Measurements from ENCODE around the gene TTC28.

DNA sequence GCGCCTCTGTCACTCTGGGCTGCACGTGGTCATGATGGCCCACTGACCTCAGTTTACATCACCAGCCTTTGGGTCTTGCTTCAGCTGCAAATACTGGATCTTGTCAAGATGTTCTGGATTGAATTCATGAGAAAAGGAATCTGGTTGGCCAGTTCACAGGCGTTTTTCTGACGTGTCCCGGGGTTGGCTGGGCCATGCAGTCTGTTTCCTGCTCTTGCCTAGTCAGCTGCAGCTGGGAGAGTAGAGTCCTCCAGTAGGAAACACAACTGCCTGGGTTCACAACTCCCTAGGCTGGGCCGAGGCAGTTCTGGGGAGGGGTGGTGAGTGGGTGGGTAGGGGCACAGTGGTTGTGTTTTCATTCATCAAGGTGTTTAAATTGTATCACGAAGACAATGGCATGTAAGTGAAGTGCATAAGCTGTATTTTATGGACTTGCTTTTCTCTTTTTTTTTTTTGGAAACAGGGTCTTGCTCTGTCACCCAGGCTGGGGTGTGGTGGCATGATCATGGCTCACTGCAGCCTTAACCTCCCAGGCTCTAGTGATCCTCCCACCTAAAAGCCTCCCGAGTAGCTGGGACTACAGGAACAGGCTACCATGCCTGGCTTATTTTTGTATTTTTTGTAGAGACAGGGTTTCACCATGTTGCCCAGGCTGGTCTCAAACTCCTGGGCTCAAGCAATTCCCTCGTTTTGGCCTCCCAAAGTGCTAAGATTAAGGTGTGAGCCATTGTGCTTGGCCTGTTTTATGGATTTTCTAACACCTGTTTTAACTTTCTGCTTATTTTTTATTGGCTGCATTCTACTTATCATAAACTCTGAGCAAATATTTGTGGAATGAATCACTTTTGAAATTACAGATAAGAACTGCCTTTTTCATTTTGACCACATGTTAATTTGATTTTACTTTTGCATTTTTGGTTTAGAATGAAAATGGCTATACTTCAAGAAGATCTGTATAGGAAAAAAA is 706.6 kb downstream of the TTC28 start:
- TF ChIP-seq, protein P1, sequence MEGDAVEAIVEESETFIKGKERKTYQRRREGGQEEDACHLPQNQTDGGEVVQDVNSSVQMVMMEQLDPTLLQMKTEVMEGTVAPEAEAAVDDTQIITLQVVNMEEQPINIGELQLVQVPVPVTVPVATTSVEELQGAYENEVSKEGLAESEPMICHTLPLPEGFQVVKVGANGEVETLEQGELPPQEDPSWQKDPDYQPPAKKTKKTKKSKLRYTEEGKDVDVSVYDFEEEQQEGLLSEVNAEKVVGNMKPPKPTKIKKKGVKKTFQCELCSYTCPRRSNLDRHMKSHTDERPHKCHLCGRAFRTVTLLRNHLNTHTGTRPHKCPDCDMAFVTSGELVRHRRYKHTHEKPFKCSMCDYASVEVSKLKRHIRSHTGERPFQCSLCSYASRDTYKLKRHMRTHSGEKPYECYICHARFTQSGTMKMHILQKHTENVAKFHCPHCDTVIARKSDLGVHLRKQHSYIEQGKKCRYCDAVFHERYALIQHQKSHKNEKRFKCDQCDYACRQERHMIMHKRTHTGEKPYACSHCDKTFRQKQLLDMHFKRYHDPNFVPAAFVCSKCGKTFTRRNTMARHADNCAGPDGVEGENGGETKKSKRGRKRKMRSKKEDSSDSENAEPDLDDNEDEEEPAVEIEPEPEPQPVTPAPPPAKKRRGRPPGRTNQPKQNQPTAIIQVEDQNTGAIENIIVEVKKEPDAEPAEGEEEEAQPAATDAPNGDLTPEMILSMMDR (IDR thresholded peaks at IDR 0.05; ENCODE audit: extremely low read depth in 1 of 2, insufficient read depth in 1 of 2, low read depth in 1 of 2, low read length in 2 of 2): no peak
- TF ChIP-seq MYC (IDR thresholded peaks at IDR 0.05; ENCODE audit: low read depth, low read length) (no peak), FOS (IDR thresholded peaks at IDR 0.05; ENCODE audit: borderline replicate concordance, insufficient read depth, low read length) (peak; percentile 22), POLR2AphosphoS5 (IDR thresholded peaks at IDR 0.05; ENCODE audit: insufficient read depth, low read depth, low read length) (no peak), POLR2A (IDR thresholded peaks at IDR 0.05; ENCODE audit: low read depth, low read length) (no peak), EZH2 (IDR thresholded peaks at IDR 0.05; ENCODE audit: borderline replicate concordance, low read depth, low read length, severe bottlenecking) (no peak), GATA2 (IDR thresholded peaks at IDR 0.05; ENCODE audit: insufficient read depth, insufficient read length, low read depth, low read length) (no peak), JUN (IDR thresholded peaks at IDR 0.05; ENCODE audit: borderline replicate concordance, insufficient read depth, insufficient read length, low read depth) (no peak)
- TF ChIP-seq, protein P2, sequence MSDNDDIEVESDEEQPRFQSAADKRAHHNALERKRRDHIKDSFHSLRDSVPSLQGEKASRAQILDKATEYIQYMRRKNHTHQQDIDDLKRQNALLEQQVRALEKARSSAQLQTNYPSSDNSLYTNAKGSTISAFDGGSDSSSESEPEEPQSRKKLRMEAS (IDR thresholded peaks at IDR 0.05; ENCODE audit: insufficient read depth, insufficient read length): no peak

Measured in endothelial cell of umbilical vein (primary cell).